Hematopoietic multipotent progenitor cell treated with erythropoietin and hydrocortisone succinate and interleukin-3 and kit ligand, for 17 days (in vitro differentiated cells): Measurements from ENCODE around the gene HDAC4.

Experiments
- DNase-seq: peaks from one replicate; pipeline ENCODE4 v3.0.0-alpha.2; 2015; ENCODE audit warnings: low spot score

The HDAC4 gene

GRCh38 chr2:239307921-239308613 is 92.8 kb downstream of the HDAC4 start:
- DNase-seq = no peak

GRCh38 chr2:239307221-239307569 is 93.6 kb downstream of the HDAC4 start:
- DNase-seq = no peak

GRCh38 chr2:239306274-239307220 is 94.3 kb downstream of the HDAC4 start:
- DNase-seq = no peak

GRCh38 chr2:239305771-239306170 is 95.0 kb downstream of the HDAC4 start:
- no peak for DNase-seq

- DNase-seq = no peak
Measured at GRCh38 chr2:239305222-239305575, 95.6 kb downstream of the HDAC4 start.

GRCh38 chr2:239304533-239305221 is 96.1 kb downstream of the HDAC4 start:
- DNase-seq = no peak

- DNase-seq = no peak
Measured at GRCh38 chr2:239303711-239304532, 96.9 kb downstream of the HDAC4 start.

- DNase-seq = no peak
Measured at GRCh38 chr2:239302808-239303557, 97.8 kb downstream of the HDAC4 start.

GRCh38 chr2:239302083-239302807 is 98.6 kb downstream of the HDAC4 start:
- no peak for DNase-seq

GRCh38 chr2:239300871-239301735 is 99.7 kb downstream of the HDAC4 start:
- no peak for DNase-seq

GRCh38 chr2:239300242-239300641 is 100.6 kb downstream of the HDAC4 start:
- DNase-seq = no peak

- no peak for DNase-seq
Measured at GRCh38 chr2:239299218-239299939, 101.4 kb downstream of the HDAC4 start.

GRCh38 chr2:239298116-239298804 is 102.6 kb downstream of the HDAC4 start:
- no peak for DNase-seq

GRCh38 chr2:239297142-239298004 is 103.4 kb downstream of the HDAC4 start:
- DNase-seq = no peak

GRCh38 chr2:239296020-239296932 is 104.5 kb downstream of the HDAC4 start:
- DNase-seq = no peak

- DNase-seq = no peak
Measured at GRCh38 chr2:239295377-239296019, 105.3 kb downstream of the HDAC4 start.
